WTC11 (cell line): Measurements from ENCODE around the gene OXER1. TPM values are rescaled to one million over a fixed set of nuclear protein-coding genes. Genes with fewer than 3 reads are reported as not detected.

Experiments
- ATAC-seq: fragments of 200-7000 bp; cut with Tn5 transposase; 2 replicates; pipeline ENCODE4 v1.10.0; 2021; ENCODE audit warnings: mild to moderate bottlenecking, moderate library complexity
- CTCF ChIA-PET: fragments of 300-600 bp; sonication (Branson Sonifier 250); formaldehyde crosslinking; loops from one replicate; lab custom pipeline; 2021; ENCODE audit warnings: antibody characterized with exemption; lab: Charles Lee
- POLR2A ChIA-PET: fragments of 350-600 bp; sonication (Branson Sonifier 250); formaldehyde crosslinking; loops from one replicate; lab custom pipeline; 2021; ENCODE audit warnings: antibody characterized with exemption; lab: Charles Lee
- DNase-seq: peaks from one replicate; pipeline ENCODE4 v3.0.0; 2021; ENCODE audit warnings: low spot score
- H3K27ac Mint-ChIP-seq: 2 replicates; pipeline ENCODE4 v1.8.0; 2021; ENCODE audit warnings: mixed read lengths
- H3K27me3 Mint-ChIP-seq: 2 replicates; pipeline ENCODE4 v1.8.0; 2021; ENCODE audit warnings: low read depth, mild to moderate bottlenecking, moderate library complexity, mixed read lengths
- H3K36me3 Mint-ChIP-seq: 2 replicates; pipeline ENCODE4 v1.8.0; 2021; ENCODE audit warnings: mixed read lengths
- H3K4me1 Mint-ChIP-seq: 2 replicates; pipeline ENCODE4 v1.8.0; 2022; ENCODE audit warnings: mixed read lengths
- H3K4me3 Mint-ChIP-seq: 2 replicates; pipeline ENCODE4 v1.8.0; 2021; ENCODE audit warnings: mild to moderate bottlenecking, moderate library complexity, mixed read lengths
- H3K9me3 Mint-ChIP-seq: 2 replicates; pipeline ENCODE4 v1.8.0; 2021; ENCODE audit warnings: mixed read lengths
- ATF6 ChIP-seq: sonication (generic); formaldehyde crosslinking; IDR thresholded peaks from 2 replicates; pipeline ENCODE4 v1.8.1; 2023; ENCODE audit warnings: mild to moderate bottlenecking, missing genetic modification reagents
- CREM ChIP-seq: sonication (generic); formaldehyde crosslinking; IDR thresholded peaks from 2 replicates; pipeline ENCODE4 v1.8.1; 2022; ENCODE audit warnings: mild to moderate bottlenecking, missing genetic modification reagents, moderate library complexity
- E2F5 ChIP-seq: sonication (generic); formaldehyde crosslinking; IDR thresholded peaks from 2 replicates; pipeline ENCODE4 v1.8.1; 2022; ENCODE audit warnings: mild to moderate bottlenecking, moderate library complexity, missing genetic modification reagents
- ERG ChIP-seq: fragments of 250-450 bp; sonication (Bioruptor Pico); IDR thresholded peaks from 2 replicates; pipeline ENCODE4 v1.8.0; 2021; ENCODE audit warnings: mild to moderate bottlenecking
- NFYB ChIP-seq: sonication (generic); formaldehyde crosslinking; conservative IDR thresholded peaks from 2 replicates; pipeline ENCODE4 v1.8.0; 2022; ENCODE audit warnings: low read depth, missing genetic modification reagents
- NR3C1 ChIP-seq: sonication (generic); formaldehyde crosslinking; conservative IDR thresholded peaks from 2 replicates; pipeline ENCODE4 v1.8.1; 2023; ENCODE audit warnings: low read depth, mild to moderate bottlenecking, missing genetic modification reagents
- OVOL2 ChIP-seq: fragments of 250-450 bp; sonication (Bioruptor Pico); IDR thresholded peaks from 2 replicates; pipeline ENCODE4 v1.9.0; 2021; ENCODE audit warnings: mild to moderate bottlenecking, borderline replicate concordance
- RELA ChIP-seq: sonication (generic); formaldehyde crosslinking; IDR thresholded peaks from 2 replicates; pipeline ENCODE4 v1.8.1; 2022; ENCODE audit warnings: missing genetic modification reagents, mild to moderate bottlenecking, borderline replicate concordance
- SOX15 ChIP-seq: fragments of 250-450 bp; sonication (Bioruptor Pico); IDR thresholded peaks from 2 replicates; pipeline ENCODE4 v1.9.0; 2021; ENCODE audit warnings: mild to moderate bottlenecking
- TEAD1 ChIP-seq: sonication (generic); formaldehyde crosslinking; IDR thresholded peaks from 2 replicates; pipeline ENCODE4 v1.8.0; 2022; ENCODE audit warnings: mild to moderate bottlenecking, missing genetic modification reagents
- TP53 ChIP-seq: sonication (generic); formaldehyde crosslinking; IDR thresholded peaks from 2 replicates; pipeline ENCODE4 v1.8.1; 2023; ENCODE audit warnings: mild to moderate bottlenecking, missing genetic modification reagents
- ZNF138 ChIP-seq: sonication (generic); formaldehyde crosslinking; conservative IDR thresholded peaks from 2 replicates; pipeline ENCODE4 v1.8.1; 2022; ENCODE audit warnings: mild to moderate bottlenecking, moderate library complexity, missing genetic modification reagents
- ZNF232 ChIP-seq: sonication (generic); formaldehyde crosslinking; IDR thresholded peaks from 2 replicates; pipeline ENCODE4 v1.8.0; 2022; ENCODE audit warnings: mild to moderate bottlenecking, missing genetic modification reagents
- ZNF263 ChIP-seq: sonication (generic); formaldehyde crosslinking; IDR thresholded peaks from 2 replicates; pipeline ENCODE4 v1.8.1; 2022; ENCODE audit warnings: low read depth, mild to moderate bottlenecking, moderate library complexity, missing genetic modification reagents
- ZNF423 ChIP-seq: fragments of 250-450 bp; sonication (Bioruptor Pico); IDR thresholded peaks from 2 replicates; pipeline ENCODE4 v2.1.2; 2022; ENCODE audit warnings: mild to moderate bottlenecking, moderate library complexity
- ZNF512 ChIP-seq: sonication (generic); formaldehyde crosslinking; IDR thresholded peaks from 2 replicates; pipeline ENCODE4 v1.8.1; 2022; ENCODE audit warnings: missing genetic modification reagents, borderline replicate concordance
- ZSCAN18 ChIP-seq: fragments of 250-450 bp; sonication (Bioruptor Pico); IDR thresholded peaks from 2 replicates; pipeline ENCODE4 v2.1.2; 2022; ENCODE audit warnings: mild to moderate bottlenecking, moderate library complexity
- total RNA-seq: library from RNA; stranded (reverse); gene quantifications from 3 replicates; pipeline ENCODE4 v1.2.3, GENCODE V29; 2021
- TF ChIP-seq, protein P1 (sequence below): sonication (generic); formaldehyde crosslinking; IDR thresholded peaks from 2 replicates; pipeline ENCODE4 v1.8.1; 2023; ENCODE audit warnings: mild to moderate bottlenecking, moderate library complexity, missing genetic modification reagents
- TF ChIP-seq, protein P2 (sequence below): fragments of 250-450 bp; sonication (Bioruptor Pico); IDR thresholded peaks from 2 replicates; pipeline ENCODE4 v1.9.0; 2021; ENCODE audit warnings: moderate library complexity, mild to moderate bottlenecking, inconsistent platforms, borderline replicate concordance
- TF ChIP-seq, protein P3 (sequence below): sonication (generic); formaldehyde crosslinking; conservative IDR thresholded peaks from 2 replicates; pipeline ENCODE4 v1.8.1; 2023; ENCODE audit warnings: mild to moderate bottlenecking, low read depth, missing genetic modification reagents, moderate library complexity
- TF ChIP-seq, protein P4 (sequence below): sonication (generic); formaldehyde crosslinking; IDR thresholded peaks from 2 replicates; pipeline ENCODE4 v1.8.0; 2022; ENCODE audit warnings: mild to moderate bottlenecking, missing genetic modification reagents
- TF ChIP-seq, protein P5 (sequence below): fragments of 250-450 bp; sonication (Bioruptor Pico); IDR thresholded peaks from 2 replicates; pipeline ENCODE4 v1.9.0; 2021; ENCODE audit warnings: mild to moderate bottlenecking

The OXER1 gene
- total RNA-seq, 1 experiment from 2014 or later = 2.6 TPM

DNA sequence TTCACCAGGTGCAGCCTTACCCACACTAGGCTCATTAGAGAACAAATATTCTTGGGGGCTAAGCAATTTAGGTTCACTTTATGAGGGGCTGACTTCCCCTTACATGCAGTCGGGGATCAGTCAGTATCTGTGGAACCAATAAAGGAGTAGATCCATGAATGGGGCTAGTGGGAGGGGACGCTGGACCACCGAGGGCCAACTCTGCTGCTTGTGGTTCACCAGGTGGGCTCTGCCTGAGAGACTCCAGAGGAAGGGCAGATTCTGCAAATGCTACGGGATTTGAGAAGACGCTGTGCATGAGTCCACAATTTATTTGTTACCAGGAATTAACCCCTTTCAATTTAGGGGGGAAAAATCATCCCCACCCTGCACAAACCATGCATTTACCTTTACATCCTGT is 44.4 kb upstream of the OXER1 start (continued):
- TF ChIP-seq, protein P1, sequence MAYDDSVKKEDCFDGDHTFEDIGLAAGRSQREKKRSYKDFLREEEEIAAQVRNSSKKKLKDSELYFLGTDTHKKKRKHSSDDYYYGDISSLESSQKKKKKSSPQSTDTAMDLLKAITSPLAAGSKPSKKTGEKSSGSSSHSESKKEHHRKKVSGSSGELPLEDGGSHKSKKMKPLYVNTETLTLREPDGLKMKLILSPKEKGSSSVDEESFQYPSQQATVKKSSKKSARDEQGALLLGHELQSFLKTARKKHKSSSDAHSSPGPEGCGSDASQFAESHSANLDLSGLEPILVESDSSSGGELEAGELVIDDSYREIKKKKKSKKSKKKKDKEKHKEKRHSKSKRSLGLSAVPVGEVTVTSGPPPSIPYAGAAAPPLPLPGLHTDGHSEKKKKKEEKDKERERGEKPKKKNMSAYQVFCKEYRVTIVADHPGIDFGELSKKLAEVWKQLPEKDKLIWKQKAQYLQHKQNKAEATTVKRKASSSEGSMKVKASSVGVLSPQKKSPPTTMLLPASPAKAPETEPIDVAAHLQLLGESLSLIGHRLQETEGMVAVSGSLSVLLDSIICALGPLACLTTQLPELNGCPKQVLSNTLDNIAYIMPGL = no peak
- TF ChIP-seq RELA (CRISPR knock-in tag) (no peak), CREM (CRISPR knock-in tag) (no peak), NR3C1 (CRISPR knock-in tag) (no peak), ZNF263 (CRISPR knock-in tag) (no peak)
- TF ChIP-seq, protein P2, sequence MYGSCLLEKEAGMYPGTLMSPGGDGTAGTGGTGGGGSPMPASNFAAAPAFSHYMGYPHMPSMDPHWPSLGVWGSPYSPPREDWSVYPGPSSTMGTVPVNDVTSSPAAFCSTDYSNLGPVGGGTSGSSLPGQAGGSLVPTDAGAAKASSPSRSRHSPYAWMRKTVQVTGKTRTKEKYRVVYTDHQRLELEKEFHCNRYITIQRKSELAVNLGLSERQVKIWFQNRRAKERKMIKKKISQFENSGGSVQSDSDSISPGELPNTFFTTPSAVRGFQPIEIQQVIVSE (CRISPR knock-in tag) = no peak

GRCh38 chr2:42806786-42807185 is 42.9 kb upstream of the OXER1 start:
- CTCF ChIA-PET = no interaction called here
- Mint-ChIP-seq H3K9me3 (no peaks in the 10 kb centered on the region), H3K4me1 (peaks cover 12% of the 10 kb centered on the region), H3K36me3 (no peaks in the 10 kb centered on the region), H3K27ac (no peak overlapping the region), H3K27me3 (no peaks in the 10 kb centered on the region; the same call in 1 of the 2 replicates), H3K4me3 (no peak overlapping the region)
- no peak for ATAC-seq
- DNase-seq = no peak
- POLR2A ChIA-PET = no interaction called here
- TF ChIP-seq SOX15 (CRISPR knock-in tag) = no peak
- TF ChIP-seq ZNF512 (CRISPR knock-in tag) = no peak
- TF ChIP-seq E2F5 (CRISPR knock-in tag) = no peak
- TF ChIP-seq, protein P3, sequence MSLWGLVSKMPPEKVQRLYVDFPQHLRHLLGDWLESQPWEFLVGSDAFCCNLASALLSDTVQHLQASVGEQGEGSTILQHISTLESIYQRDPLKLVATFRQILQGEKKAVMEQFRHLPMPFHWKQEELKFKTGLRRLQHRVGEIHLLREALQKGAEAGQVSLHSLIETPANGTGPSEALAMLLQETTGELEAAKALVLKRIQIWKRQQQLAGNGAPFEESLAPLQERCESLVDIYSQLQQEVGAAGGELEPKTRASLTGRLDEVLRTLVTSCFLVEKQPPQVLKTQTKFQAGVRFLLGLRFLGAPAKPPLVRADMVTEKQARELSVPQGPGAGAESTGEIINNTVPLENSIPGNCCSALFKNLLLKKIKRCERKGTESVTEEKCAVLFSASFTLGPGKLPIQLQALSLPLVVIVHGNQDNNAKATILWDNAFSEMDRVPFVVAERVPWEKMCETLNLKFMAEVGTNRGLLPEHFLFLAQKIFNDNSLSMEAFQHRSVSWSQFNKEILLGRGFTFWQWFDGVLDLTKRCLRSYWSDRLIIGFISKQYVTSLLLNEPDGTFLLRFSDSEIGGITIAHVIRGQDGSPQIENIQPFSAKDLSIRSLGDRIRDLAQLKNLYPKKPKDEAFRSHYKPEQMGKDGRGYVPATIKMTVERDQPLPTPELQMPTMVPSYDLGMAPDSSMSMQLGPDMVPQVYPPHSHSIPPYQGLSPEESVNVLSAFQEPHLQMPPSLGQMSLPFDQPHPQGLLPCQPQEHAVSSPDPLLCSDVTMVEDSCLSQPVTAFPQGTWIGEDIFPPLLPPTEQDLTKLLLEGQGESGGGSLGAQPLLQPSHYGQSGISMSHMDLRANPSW (CRISPR knock-in tag) = no peak
- TF ChIP-seq, protein P4, sequence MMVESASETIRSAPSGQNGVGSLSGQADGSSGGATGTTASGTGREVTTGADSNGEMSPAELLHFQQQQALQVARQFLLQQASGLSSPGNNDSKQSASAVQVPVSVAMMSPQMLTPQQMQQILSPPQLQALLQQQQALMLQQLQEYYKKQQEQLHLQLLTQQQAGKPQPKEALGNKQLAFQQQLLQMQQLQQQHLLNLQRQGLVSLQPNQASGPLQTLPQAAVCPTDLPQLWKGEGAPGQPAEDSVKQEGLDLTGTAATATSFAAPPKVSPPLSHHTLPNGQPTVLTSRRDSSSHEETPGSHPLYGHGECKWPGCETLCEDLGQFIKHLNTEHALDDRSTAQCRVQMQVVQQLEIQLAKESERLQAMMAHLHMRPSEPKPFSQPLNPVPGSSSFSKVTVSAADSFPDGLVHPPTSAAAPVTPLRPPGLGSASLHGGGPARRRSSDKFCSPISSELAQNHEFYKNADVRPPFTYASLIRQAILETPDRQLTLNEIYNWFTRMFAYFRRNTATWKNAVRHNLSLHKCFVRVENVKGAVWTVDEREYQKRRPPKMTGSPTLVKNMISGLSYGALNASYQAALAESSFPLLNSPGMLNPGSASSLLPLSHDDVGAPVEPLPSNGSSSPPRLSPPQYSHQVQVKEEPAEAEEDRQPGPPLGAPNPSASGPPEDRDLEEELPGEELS (CRISPR knock-in tag) = no peak
- TF ChIP-seq ZNF232 (CRISPR knock-in tag) = no peak
- TF ChIP-seq ZNF423 (CRISPR knock-in tag) = no peak
- no peak for TF ChIP-seq ZSCAN18 (CRISPR knock-in tag)
- no peak for TF ChIP-seq TP53
- no peak for TF ChIP-seq ERG (CRISPR knock-in tag)
- TF ChIP-seq ZNF138 (CRISPR knock-in tag) = no peak
- no peak for TF ChIP-seq TEAD1
- TF ChIP-seq NFYB (CRISPR knock-in tag) = no peak
- no peak for TF ChIP-seq ATF6 (CRISPR knock-in tag)
- TF ChIP-seq, protein P5, sequence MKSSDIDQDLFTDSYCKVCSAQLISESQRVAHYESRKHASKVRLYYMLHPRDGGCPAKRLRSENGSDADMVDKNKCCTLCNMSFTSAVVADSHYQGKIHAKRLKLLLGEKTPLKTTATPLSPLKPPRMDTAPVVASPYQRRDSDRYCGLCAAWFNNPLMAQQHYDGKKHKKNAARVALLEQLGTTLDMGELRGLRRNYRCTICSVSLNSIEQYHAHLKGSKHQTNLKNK (CRISPR knock-in tag) = no peak
- TF ChIP-seq OVOL2 (CRISPR knock-in tag) = no peak
